Measurements from ENCODE around the gene VEGFB. TPM values are rescaled to one million over a fixed set of nuclear protein-coding genes. Genes with fewer than 3 reads are reported as not detected.

Gene VEGFB
- total RNA-seq, 8 experiments from 2014 or later = 21.2 to 72.8 (median 30.3) TPM

GRCh38 chr11:64266339-64266738, 32.0 kb downstream of the VEGFB start:
- ATAC-seq (replicated peaks in 6 of 8) = no peak
- in situ Hi-C loops (cut with MboI; ENCODE audit: low pct_unique_long_range_greater_than_20kb in 2 of 9, low sequenced_read_pairs in 9 of 9, unreplicated experiment in 9 of 9) = no loop called here
- Histone ChIP-seq H3K4me3 (no peak overlapping the region), H3K27ac (no peak overlapping the region), H3K4me1 (replicated peaks in 1 of 2) (peaks cover 26 to 31% of the 10 kb centered on the region in 2 donors)
- 67 to 100% (median 100%) methylated on average over 1 to 3 of the region's 15 CpGs; no CpG with 5 or more reads in 7 of the 10 experiments for WGBS, 10 experiments

- 43 to 100% (median 89%) methylated on average over 2 to 15 of the region's 27 CpGs; no CpG with 5 or more reads in 3 of the 10 experiments for WGBS, 10 experiments
- H3K27ac ChIP-seq = peak overlapping the region in 1 of 2 donors; percentile 9
- H3K4me1 ChIP-seq (replicated peaks in 1 of 2) = peaks cover 33 to 38% of the 10 kb centered on the region in 2 donors
- H3K4me3 ChIP-seq = no peak overlapping the region
- in situ Hi-C loops (cut with MboI; ENCODE audit: low pct_unique_long_range_greater_than_20kb in 2 of 9, low sequenced_read_pairs in 9 of 9, unreplicated experiment in 9 of 9) = no loop called here
- peak in 2 of 8 experiments; percentile 1 to 2 for ATAC-seq (replicated peaks in 6 of 8)
Observed at GRCh38 chr11:64267207-64267945, 33.0 kb downstream of the VEGFB start.

- Histone ChIP-seq H3K4me3 (peak overlapping the region; percentile 39 to 65 (median 55)), H3K27ac (peak overlapping the region; percentile 75 to 86), H3K4me1 (replicated peaks in 1 of 2) (peaks cover 32 to 36% of the 10 kb centered on the region in 2 donors)
- in situ Hi-C loops (cut with MboI; ENCODE audit: low pct_unique_long_range_greater_than_20kb in 2 of 9, low sequenced_read_pairs in 9 of 9, unreplicated experiment in 9 of 9) = no loop called here
- 0 to 85% (median 61%) methylated on average over 1 to 8 of the region's 23 CpGs; no CpG with 5 or more reads in 5 of the 10 experiments for WGBS, 10 experiments
- peak in 3 of 8 experiments; percentile 1 to 3 (median 3) for ATAC-seq (replicated peaks in 6 of 8)
Observed at GRCh38 chr11:64268025-64268892, 33.9 kb downstream of the VEGFB start.

GRCh38 chr11:64268893-64269539, 34.6 kb downstream of the VEGFB start:
- Histone ChIP-seq H3K4me3 (peak overlapping the region; percentile 39 to 65 (median 55)), H3K4me1 (replicated peaks in 1 of 2) (peaks cover 24 to 28% of the 10 kb centered on the region in 2 donors), H3K27ac (peak overlapping the region; percentile 75 to 86)
- WGBS, 10 experiments = 0 to 20% (median 0%) methylated on average over 1 to 13 of the region's 34 CpGs; no CpG with 5 or more reads in 6 of the 10 experiments
- ATAC-seq (replicated peaks in 6 of 8) = peak in 7 of 8 experiments; percentile 0 to 15 (median 4)
- in situ Hi-C loops (cut with MboI; ENCODE audit: low pct_unique_long_range_greater_than_20kb in 2 of 9, low sequenced_read_pairs in 9 of 9, unreplicated experiment in 9 of 9) = no loop called here

- H3K27ac ChIP-seq = peak overlapping the region; percentile 86 to 94
- H3K4me1 ChIP-seq (replicated peaks in 1 of 2) = peaks cover 18 to 22% of the 10 kb centered on the region in 2 donors
- ATAC-seq (replicated peaks in 6 of 8) = peak; percentile 72 to 85 (median 82)
- in situ Hi-C loops (cut with MboI; ENCODE audit: low pct_unique_long_range_greater_than_20kb in 2 of 9, low sequenced_read_pairs in 9 of 9, unreplicated experiment in 9 of 9) = no loop called here
- 0 to 5% (median 3%) methylated on average over 3 to 14 of the region's 58 CpGs; no CpG with 5 or more reads in 5 of the 10 experiments for WGBS, 10 experiments
- H3K4me3 ChIP-seq = peak overlapping the region; percentile 40 to 65 (median 55)
Observed at GRCh38 chr11:64269540-64270220, 35.3 kb downstream of the VEGFB start.

- H3K27ac ChIP-seq = no peak overlapping the region
- no peak overlapping the region for H3K4me3 ChIP-seq
- peaks cover 7 to 9% of the 10 kb centered on the region in 2 donors for H3K4me1 ChIP-seq (replicated peaks in 1 of 2)
- 0 to 100% (median 92%) methylated on average over 1 to 6 of the region's 15 CpGs for WGBS, 10 experiments
- in situ Hi-C loops (cut with MboI; ENCODE audit: low pct_unique_long_range_greater_than_20kb in 2 of 9, low sequenced_read_pairs in 9 of 9, unreplicated experiment in 9 of 9) = no loop called here
- no peak for ATAC-seq (replicated peaks in 6 of 8)
Observed at GRCh38 chr11:64275031-64275800, 40.8 kb downstream of the VEGFB start.

GRCh38 chr11:64275841-64276240, 41.5 kb downstream of the VEGFB start:
- Histone ChIP-seq H3K4me3 (no peak overlapping the region), H3K4me1 (replicated peaks in 1 of 2) (peaks cover 7 to 9% of the 10 kb centered on the region in 2 donors), H3K27ac (no peak overlapping the region)
- no CpG with 5 or more reads among the region's 2 CpGs for WGBS, 10 experiments
- no peak for ATAC-seq (replicated peaks in 6 of 8)
- in situ Hi-C loops (cut with MboI; ENCODE audit: low pct_unique_long_range_greater_than_20kb in 2 of 9, low sequenced_read_pairs in 9 of 9, unreplicated experiment in 9 of 9) = no loop called here

GRCh38 chr11:64276653-64277431, 42.5 kb downstream of the VEGFB start:
- peaks cover 6 to 8% of the 10 kb centered on the region in 2 donors for H3K4me1 ChIP-seq (replicated peaks in 1 of 2)
- peak in 3 of 8 experiments; percentile 84 to 93 (median 88) for ATAC-seq (replicated peaks in 6 of 8)
- WGBS, 10 experiments = 0 to 100% (median 92%) methylated on average over 1 to 9 of the region's 17 CpGs; no CpG with 5 or more reads in 1 of the 10 experiments
- H3K4me3 ChIP-seq = no peak overlapping the region
- in situ Hi-C loops (cut with MboI; ENCODE audit: low pct_unique_long_range_greater_than_20kb in 2 of 9, low sequenced_read_pairs in 9 of 9, unreplicated experiment in 9 of 9) = no loop called here
- H3K27ac ChIP-seq = no peak overlapping the region

GRCh38 chr11:64278576-64279190, 44.3 kb downstream of the VEGFB start:
- in situ Hi-C loops (cut with MboI; ENCODE audit: low pct_unique_long_range_greater_than_20kb in 2 of 9, low sequenced_read_pairs in 9 of 9, unreplicated experiment in 9 of 9) = no loop called here

GRCh38 chr11:64281957-64282770, 47.8 kb downstream of the VEGFB start:
- peaks cover 10 to 12% of the 10 kb centered on the region in 2 donors for H3K4me1 ChIP-seq (replicated peaks in 1 of 2)
- 86 to 100% (median 97%) methylated on average over 1 to 15 of the region's 22 CpGs for WGBS, 10 experiments
- no peak overlapping the region for H3K27ac ChIP-seq
- in situ Hi-C loops (cut with MboI; ENCODE audit: low pct_unique_long_range_greater_than_20kb in 2 of 9, low sequenced_read_pairs in 9 of 9, unreplicated experiment in 9 of 9) = no loop called here
- no peak overlapping the region for H3K4me3 ChIP-seq
- no peak for ATAC-seq (replicated peaks in 6 of 8)

More at GRCh38 chr11:64278576-64279190, 44.3 kb downstream of the VEGFB start:
- 80 to 100% (median 80%) methylated on average over 1 to 3 of the region's 8 CpGs; no CpG with 5 or more reads in 5 of the 10 experiments for WGBS, 10 experiments
- H3K27ac ChIP-seq = no peak overlapping the region
- H3K4me1 ChIP-seq (replicated peaks in 1 of 2) = peaks cover 2 to 3% of the 10 kb centered on the region in 2 donors
- no peak for ATAC-seq (replicated peaks in 6 of 8)
- H3K4me3 ChIP-seq = no peak overlapping the region

All from motor neuron (in vitro differentiated cells).